Dendritic cell treated with granulocyte-macrophage colony-stimulating factor and Interleukin-4, amounts not matched to agents 40 ng/mL and 50 ng/mL, for 4 days (primary cell): ENCODE data around the gene DAP.
"Not testable (repeated sequence)": the region's sequence is repeated elsewhere in the genome, so short reads cannot be mapped to it uniquely, and the experiment has no call there.

Experiments
- H3K27ac Mint-ChIP-seq: one replicate; pipeline ENCODE4 v1.8.0; 2022; ENCODE audit warnings: mild to moderate bottlenecking, mixed read lengths
- H3K27me3 Mint-ChIP-seq: one replicate; pipeline ENCODE4 v1.8.0; 2022; ENCODE audit warnings: mild to moderate bottlenecking, mixed read lengths
- H3K36me3 Mint-ChIP-seq: one replicate; pipeline ENCODE4 v1.8.0; 2022; ENCODE audit warnings: low read depth, mixed read lengths
- H3K4me1 Mint-ChIP-seq: one replicate; pipeline ENCODE4 v1.8.0; 2022; ENCODE audit warnings: low read depth, mixed read lengths
- H3K4me3 Mint-ChIP-seq: one replicate; pipeline ENCODE4 v1.8.0; 2022; ENCODE audit warnings: mild to moderate bottlenecking, moderate library complexity, mixed read lengths
- H3K9me3 Mint-ChIP-seq: one replicate; pipeline ENCODE4 v1.8.0; 2022; ENCODE audit warnings: mixed read lengths
- intact Hi-C: fragments of 100-400 bp; cut with micrococcal nuclease; formaldehyde crosslinking; loops from one replicate; pipeline ENCODE4 v1.15.0; 2022

DAP gene

DNA sequence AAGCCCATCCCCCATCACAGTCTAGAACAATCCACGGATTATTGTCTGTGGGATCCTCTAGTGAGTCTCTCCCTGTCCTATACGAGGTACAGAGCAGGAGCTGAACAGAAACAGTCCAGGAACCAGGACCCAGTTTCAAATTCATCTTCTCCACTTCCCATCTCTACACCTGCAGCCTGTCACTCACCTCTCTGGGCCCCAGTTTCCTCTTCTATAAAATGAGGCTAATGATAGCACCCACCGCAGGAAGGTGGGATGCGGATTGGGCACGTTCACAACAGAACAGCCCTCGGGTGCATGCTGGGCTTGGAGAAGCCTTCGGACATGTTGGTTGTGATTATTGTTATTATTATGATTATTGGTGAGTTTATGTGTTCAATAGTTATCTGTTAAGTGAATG is 118.7 kb downstream of the DAP start:
- intact Hi-C loops = no loop called here
- Mint-ChIP-seq H3K4me3 (no peak overlapping the region), H3K4me1 (peaks cover 41% of the 10 kb centered on the region), H3K9me3 (peaks cover 9% of the 10 kb centered on the region), H3K27me3 (peaks cover 16% of the 10 kb centered on the region), H3K27ac (no peak overlapping the region), H3K36me3 (no peaks in the 10 kb centered on the region)

DNA sequence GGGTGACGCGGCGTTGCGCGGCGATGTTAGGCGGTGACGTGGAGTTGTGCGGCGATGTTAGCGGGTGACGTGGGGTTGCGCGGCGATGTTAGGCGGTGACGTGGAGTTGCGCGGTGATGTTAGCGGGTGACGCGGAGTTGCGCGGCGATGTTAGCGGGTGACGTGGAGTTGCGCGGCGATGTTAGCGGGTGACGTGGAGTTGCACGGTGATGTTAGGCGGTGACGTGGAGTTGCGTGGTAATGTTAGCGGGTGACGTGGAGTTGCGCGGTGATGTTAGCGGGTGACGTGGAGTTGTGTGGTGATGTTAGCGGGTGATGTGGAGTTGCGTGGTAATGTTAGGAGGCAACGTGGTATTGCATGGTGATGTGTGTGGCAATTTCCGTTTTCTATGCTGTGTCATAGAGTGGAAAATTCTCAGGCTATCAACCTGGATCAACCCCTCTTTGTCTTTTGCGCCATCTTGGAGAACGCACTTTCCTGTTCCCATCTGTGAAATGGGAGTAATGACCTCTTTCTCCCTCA is 121.1 kb downstream of the DAP start:
- peaks cover 52% of the 10 kb centered on the region for H3K4me1 Mint-ChIP-seq
- H3K27me3 Mint-ChIP-seq = peaks cover 23% of the 10 kb centered on the region
- intact Hi-C loops = loop anchor here (10.0 kb wide), 1 partner anchor 125 kb away; the partner anchor contains the start of gene DAP
- H3K9me3 Mint-ChIP-seq = peaks cover 9% of the 10 kb centered on the region
- no peak overlapping the region for H3K4me3 Mint-ChIP-seq
- H3K27ac Mint-ChIP-seq = no peak overlapping the region
- no peaks in the 10 kb centered on the region for H3K36me3 Mint-ChIP-seq

DNA sequence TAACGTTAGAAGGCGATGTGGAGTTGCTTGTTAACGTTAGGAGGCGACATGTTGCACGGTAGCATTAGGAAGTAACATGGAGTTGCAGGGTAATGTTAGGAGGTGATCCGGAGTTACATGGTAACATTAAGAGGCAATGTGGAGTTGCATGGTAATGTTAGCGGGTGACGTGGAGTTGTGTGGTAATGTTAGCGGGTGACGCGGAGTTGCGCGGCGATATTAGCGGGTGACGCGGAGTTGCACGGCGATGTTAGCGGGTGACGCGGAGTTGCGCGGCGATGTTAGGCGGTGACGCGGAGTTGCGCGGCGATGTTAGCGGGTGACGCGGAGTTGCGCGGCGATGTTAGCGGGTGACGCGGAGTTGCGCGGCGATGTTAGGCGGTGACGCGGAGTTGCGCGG is 122.3 kb downstream of the DAP start:
- H3K9me3 Mint-ChIP-seq, H3K4me3 Mint-ChIP-seq, H3K36me3 Mint-ChIP-seq, H3K27ac Mint-ChIP-seq: not testable (repeated sequence)
- Mint-ChIP-seq H3K27me3 (peaks cover 21% of the 10 kb centered on the region), H3K4me1 (peaks cover 54% of the 10 kb centered on the region)
- intact Hi-C loops = loop anchor here (10.0 kb wide), 1 partner anchor 126 kb away; the partner anchor contains the start of gene DAP

DNA sequence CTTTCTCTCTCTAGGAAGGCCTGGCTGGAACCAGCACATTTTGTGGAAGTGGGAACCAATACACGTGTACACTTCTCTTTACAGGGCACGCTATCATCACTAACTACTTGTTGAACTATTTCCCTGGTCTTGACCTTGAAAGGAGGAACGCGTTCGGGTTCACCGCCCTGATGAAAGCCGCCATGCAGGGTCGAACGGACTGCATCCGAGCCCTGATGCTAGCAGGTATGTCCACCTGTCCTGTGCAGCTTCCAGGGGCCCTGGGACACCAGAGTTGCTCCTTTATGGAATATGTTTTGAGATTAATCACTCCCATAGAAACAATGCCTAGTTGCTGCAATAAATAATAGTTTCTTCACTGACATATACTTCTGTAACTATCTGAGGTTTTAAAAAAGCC is 123.1 kb downstream of the DAP start:
- Mint-ChIP-seq H3K4me3 (no peak overlapping the region), H3K27ac (no peak overlapping the region), H3K4me1 (peaks cover 55% of the 10 kb centered on the region), H3K36me3 (no peaks in the 10 kb centered on the region), H3K27me3 (peaks cover 23% of the 10 kb centered on the region), H3K9me3 (peaks cover 9% of the 10 kb centered on the region)
- intact Hi-C loops = loop anchor here (10.0 kb wide), 1 partner anchor 127 kb away; the partner anchor contains the start of gene DAP

DNA sequence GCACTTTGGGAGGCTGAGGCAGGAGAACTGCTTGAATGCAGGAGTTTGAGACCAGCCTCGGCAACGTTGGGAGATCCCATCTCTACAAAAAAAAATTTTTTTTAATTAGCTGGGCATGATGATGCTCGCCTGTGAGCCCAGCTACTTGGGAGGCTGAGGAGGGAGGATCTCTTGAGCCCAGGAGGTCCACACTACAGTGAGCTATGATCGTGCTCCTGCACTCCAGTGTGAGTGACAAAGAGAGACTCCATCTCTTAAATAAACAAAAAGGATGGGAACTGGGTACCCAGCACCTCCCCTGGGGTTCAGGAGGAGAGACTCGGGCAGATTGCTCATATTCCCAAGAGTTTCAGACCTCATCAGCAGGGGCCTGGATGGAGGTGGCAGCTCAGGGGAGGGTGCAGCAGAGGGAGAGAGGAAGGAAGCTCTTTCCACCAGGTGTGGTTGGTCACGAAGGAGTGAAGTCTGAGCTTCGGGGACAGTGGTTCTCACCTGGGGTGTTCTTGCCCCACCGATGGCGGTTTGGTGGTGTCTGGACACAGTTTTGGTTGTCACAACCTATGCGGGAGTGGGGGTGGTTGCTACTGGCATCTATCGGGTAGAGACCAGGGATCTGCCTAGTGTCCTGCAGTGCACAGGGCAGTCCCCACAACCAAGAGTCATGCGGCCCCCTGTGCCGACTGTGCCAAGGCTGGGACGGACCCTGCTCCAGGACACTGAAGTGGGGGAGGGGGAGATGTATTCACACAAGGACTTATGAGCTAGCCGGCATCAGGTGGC is 124.5 kb downstream of the DAP start:
- Mint-ChIP-seq H3K36me3 (no peaks in the 10 kb centered on the region), H3K9me3 (peaks cover 9% of the 10 kb centered on the region), H3K27me3 (peaks cover 22% of the 10 kb centered on the region), H3K4me1 (peaks cover 59% of the 10 kb centered on the region), H3K4me3 (no peak overlapping the region), H3K27ac (no peak overlapping the region)
- intact Hi-C loops = loop anchor here (10.0 kb wide), 1 partner anchor 128 kb away; the partner anchor contains the start of gene DAP

DNA sequence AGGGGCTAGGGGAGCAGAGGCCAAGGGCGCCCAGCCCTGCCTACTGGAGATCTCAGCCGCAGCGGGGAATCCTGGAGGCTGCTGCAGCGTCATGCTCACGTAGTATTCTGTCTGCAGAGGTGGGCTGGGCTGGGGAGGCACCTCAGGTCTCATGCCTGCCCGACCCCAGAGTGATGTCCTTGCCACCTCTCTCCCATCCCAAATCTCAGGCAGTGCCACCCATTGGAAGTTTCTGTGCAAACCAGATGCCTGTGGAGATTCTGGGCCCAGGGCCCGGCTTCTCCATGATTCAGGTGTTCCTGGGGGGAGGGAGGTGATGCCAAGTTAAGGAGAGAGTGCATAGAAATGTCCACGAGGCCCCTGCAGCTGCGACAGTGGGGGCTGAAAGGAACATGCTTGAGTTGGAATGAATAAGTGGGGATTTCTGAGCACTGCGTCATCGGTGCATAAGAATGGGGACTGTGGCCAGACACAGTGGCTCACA is 125.1 kb downstream of the DAP start:
- peaks cover 9% of the 10 kb centered on the region for H3K9me3 Mint-ChIP-seq
- no peak overlapping the region for H3K27ac Mint-ChIP-seq
- intact Hi-C loops = loop anchor here (10.0 kb wide), 1 partner anchor 129 kb away; the partner anchor contains the start of gene DAP
- no peak overlapping the region for H3K4me3 Mint-ChIP-seq
- peaks cover 66% of the 10 kb centered on the region for H3K4me1 Mint-ChIP-seq
- peaks cover 26% of the 10 kb centered on the region for H3K27me3 Mint-ChIP-seq
- no peaks in the 10 kb centered on the region for H3K36me3 Mint-ChIP-seq

DNA sequence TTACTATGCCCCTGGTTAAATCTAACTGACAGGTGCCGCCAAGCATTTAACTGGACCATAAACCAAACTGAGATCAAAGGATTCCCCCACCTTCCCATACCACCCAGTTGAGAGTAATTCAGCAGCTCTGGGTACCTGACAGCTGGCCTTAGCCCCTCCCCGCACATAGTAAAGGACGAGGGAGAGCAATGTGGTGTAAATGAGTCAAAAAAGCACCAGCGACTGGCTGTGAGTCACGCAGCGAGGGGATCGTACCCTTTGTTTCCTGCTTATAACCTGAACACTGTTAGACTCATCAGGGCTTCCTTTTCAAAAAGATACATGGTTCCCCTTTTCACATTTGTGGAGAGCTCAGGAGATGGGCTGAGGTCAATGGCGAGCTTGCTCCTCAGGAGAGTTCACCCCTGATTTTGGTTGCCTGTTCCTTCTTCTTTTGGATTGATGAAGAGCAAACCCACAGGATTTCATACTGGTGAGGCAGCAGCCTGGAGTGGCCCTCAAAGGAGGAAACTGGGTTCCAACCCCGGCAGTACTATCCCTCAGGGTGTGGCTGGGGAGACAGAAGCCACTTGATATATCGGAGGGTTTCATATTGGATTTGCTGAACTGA is 125.7 kb downstream of the DAP start:
- Mint-ChIP-seq H3K27me3 (peaks cover 23% of the 10 kb centered on the region), H3K4me3 (no peak overlapping the region), H3K9me3 (peaks cover 9% of the 10 kb centered on the region), H3K27ac (peak overlapping the region; percentile 40), H3K4me1 (peaks cover 70% of the 10 kb centered on the region), H3K36me3 (no peaks in the 10 kb centered on the region)
- intact Hi-C loops = loop anchor here (10.0 kb wide), 1 partner anchor 129 kb away; the partner anchor contains the start of gene DAP

DNA sequence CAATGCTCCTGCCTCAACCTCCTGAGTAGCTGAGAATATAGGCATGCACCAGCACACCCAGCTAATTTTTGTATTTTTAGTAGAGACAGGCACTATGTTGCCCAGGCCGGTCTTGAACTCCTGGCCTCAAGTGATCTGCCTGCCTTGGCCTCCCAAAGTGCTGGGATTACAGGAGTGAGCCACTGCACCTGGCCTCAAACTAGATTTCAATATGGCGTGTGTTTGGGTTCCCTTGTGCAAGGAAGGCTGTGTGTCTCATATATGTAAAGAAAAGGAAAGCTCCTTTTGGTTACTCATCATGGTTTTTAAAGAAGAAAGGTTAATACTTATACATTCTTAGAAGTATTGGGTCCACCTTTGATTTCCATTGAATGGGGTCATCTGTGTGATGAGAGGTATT is 126.5 kb downstream of the DAP start:
- H3K9me3 Mint-ChIP-seq = peaks cover 9% of the 10 kb centered on the region
- peaks cover 78% of the 10 kb centered on the region for H3K4me1 Mint-ChIP-seq
- H3K4me3 Mint-ChIP-seq = no peak overlapping the region
- H3K27me3 Mint-ChIP-seq = peaks cover 31% of the 10 kb centered on the region
- no peaks in the 10 kb centered on the region for H3K36me3 Mint-ChIP-seq
- no peak overlapping the region for H3K27ac Mint-ChIP-seq
- intact Hi-C loops = loop anchor here (10.0 kb wide), 1 partner anchor 130 kb away; the partner anchor contains the start of gene DAP

DNA sequence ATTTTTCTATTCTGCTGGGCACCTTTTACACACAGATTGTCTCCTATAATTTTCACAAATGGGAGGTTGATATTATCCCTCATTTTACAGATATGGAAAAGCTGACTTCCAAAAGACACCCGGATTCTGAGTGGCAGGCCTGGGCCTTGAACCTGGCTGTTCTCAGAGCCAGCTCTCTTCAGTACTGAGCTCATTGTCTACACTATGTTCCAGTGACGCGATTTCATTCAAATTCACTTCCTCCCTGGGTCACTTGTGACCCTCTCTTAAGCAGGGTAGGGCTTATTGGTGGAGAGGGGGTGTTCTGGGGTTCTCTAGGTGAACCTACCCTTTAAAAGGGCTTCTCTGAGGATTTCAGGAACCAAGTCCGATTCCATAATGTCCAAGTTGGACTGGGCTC is 127.0 kb downstream of the DAP start:
- peak overlapping the region; percentile 24 for H3K27ac Mint-ChIP-seq
- H3K36me3 Mint-ChIP-seq = no peaks in the 10 kb centered on the region
- intact Hi-C loops = loop anchor here (10.0 kb wide), 1 partner anchor 131 kb away; the partner anchor contains the start of gene DAP
- no peak overlapping the region for H3K4me3 Mint-ChIP-seq
- peaks cover 35% of the 10 kb centered on the region for H3K27me3 Mint-ChIP-seq
- peaks cover 9% of the 10 kb centered on the region for H3K9me3 Mint-ChIP-seq
- peaks cover 82% of the 10 kb centered on the region for H3K4me1 Mint-ChIP-seq

DNA sequence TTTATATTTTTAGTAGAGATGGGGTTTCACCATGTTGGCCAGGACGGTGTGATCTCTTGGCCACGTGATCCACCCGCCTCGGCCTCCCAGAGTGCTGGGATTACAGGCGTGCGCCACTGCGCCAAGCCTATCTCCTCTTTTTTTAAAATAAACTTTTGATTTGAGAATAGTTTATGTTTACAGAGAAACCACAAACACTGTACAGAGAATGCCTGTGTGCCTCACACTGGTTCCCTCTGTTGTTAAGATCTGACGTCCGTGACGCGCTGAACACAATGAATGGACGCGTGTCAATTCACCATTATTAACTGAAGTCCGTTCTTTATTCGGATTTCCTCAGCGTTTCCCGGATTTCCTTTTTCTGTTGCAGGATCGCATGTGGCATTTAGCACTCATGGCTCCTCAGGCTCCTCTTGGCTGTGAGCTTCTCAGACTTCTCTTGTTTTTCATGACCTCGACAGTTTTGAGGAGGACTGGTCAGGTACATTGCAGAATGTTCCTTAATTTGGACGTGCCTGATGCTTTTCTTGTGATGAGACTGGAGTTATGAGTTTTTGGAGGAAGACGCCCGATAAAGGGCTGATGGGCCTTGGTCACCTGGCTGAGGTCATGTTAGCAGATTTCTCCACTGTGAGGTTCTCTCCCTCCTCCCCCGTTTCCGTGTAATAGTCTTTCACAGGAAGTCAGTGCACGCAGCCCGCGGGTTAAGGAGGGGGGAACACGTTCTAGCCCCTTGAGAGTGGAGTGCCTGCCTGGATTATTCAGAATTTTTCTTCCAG is 127.6 kb downstream of the DAP start:
- intact Hi-C loops = loop anchor here (10.0 kb wide), 1 partner anchor 131 kb away; the partner anchor contains the start of gene DAP
- peaks cover 85% of the 10 kb centered on the region for H3K4me1 Mint-ChIP-seq
- peak overlapping the region; percentile 81 for H3K27ac Mint-ChIP-seq
- H3K9me3 Mint-ChIP-seq = peaks cover 3% of the 10 kb centered on the region
- no peaks in the 10 kb centered on the region for H3K36me3 Mint-ChIP-seq
- peaks cover 37% of the 10 kb centered on the region for H3K27me3 Mint-ChIP-seq
- H3K4me3 Mint-ChIP-seq = no peak overlapping the region

DNA sequence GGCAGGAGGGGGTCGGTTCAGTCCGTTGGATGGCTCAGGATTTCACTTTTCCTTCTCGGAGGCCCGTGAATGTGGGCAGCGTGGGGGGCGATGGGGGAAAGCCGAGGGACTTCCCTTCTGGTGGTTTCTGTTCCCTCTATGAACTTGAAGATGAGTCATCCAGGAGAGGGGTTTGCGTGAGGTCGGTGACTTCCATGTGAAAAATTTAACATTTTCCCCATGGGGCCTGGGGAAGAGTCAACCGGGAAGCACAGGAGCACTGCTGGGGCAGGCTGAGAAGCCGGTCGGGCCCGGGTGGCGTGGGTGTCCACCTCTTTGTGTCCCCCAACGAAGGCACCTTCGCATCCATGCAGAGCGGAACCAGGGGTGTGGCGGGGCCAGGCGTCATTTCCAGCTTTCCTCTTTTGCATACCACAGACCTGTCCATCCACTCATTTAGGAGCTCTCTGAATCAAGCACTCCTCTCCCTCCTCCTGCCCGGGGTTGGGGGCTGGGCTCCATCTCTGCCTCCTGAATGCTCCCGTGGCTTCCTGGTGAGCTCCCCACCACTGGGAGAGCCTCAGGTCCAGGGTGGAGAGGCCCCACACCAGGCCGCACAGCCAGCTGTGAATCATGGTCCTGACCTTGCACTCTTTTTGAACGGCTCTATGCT is 128.8 kb downstream of the DAP start:
- Mint-ChIP-seq H3K36me3 (no peaks in the 10 kb centered on the region), H3K4me1 (peaks cover 80% of the 10 kb centered on the region), H3K27ac (peak overlapping the region; percentile 81), H3K4me3 (peak overlapping the region; percentile 63), H3K9me3 (no peaks in the 10 kb centered on the region), H3K27me3 (peaks cover 38% of the 10 kb centered on the region)
- intact Hi-C loops = loop anchor here (10.0 kb wide), 1 partner anchor 133 kb away; the partner anchor contains the start of gene DAP

DNA sequence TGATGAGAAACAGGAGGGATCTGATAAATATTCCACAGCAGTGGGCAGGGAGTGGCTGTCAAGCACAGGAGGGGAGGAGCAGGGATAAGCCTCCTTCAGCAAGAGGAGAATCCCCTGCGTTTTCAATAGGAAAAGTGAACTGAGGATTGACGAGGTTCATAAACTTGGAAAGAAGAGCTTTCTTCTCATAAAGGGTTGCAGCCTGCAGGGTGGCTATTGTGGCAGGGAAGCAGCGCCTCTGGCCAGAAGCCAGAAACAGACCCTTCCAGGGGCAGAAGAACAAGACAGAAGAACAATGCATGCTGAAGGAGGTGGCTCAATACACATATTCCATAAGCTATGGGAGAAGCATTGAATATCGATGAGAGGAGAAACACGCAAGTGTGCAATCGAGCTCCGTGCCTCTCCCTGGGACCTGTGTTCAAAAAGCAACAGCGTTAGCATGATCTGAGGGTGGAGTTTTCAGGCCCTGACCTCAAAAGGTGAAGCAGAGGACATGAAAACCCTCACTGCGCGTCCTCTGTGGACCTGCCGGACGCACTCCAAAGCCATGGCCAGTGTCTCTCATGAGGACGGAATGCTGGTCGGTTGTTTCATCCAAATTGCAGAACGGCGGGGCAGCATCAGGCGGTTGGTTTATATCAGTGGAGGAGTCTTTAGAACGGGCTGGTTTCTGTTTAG is 129.6 kb downstream of the DAP start:
- H3K9me3 Mint-ChIP-seq = no peaks in the 10 kb centered on the region
- H3K27me3 Mint-ChIP-seq = peaks cover 45% of the 10 kb centered on the region
- peak overlapping the region; percentile 63 for H3K4me3 Mint-ChIP-seq
- intact Hi-C loops = loop anchor here (10.0 kb wide), 1 partner anchor 133 kb away; the partner anchor contains the start of gene DAP
- peaks cover 81% of the 10 kb centered on the region for H3K4me1 Mint-ChIP-seq
- peak overlapping the region; percentile 81 for H3K27ac Mint-ChIP-seq
- H3K36me3 Mint-ChIP-seq = no peaks in the 10 kb centered on the region
